H9 (cell line): ENCODE measurements around the gene RSPO1. TPM values are rescaled to one million over a fixed set of nuclear protein-coding genes. Genes with fewer than 3 reads are reported as not detected.

Experiments used
- DNase-seq: peaks from one replicate; pipeline ENCODE4 v3.0.0-alpha.2; 2017
- H2AFZ ChIP-seq: one replicate; pipeline ENCODE4 v1.6.1; 2013; ENCODE audit warnings: mild to moderate bottlenecking, low read length, control low read depth, moderate library complexity
- H2AK5ac ChIP-seq: 2 replicates; pipeline ENCODE4 v1.6.1; 2013; ENCODE audit warnings: low read length, control low read depth, mixed read lengths; ENCODE audit not compliant: insufficient read length
- H2BK120ac ChIP-seq: one replicate; pipeline ENCODE4 v1.6.1; 2013; ENCODE audit warnings: low read depth, mild to moderate bottlenecking, low read length, control low read depth, inconsistent platforms; ENCODE audit not compliant: poor library complexity, severe bottlenecking
- H2BK12ac ChIP-seq: 2 replicates; pipeline ENCODE4 v1.6.1; 2013; ENCODE audit warnings: low read length, control low read depth, mixed read lengths, low read depth; ENCODE audit not compliant: insufficient read length
- H2BK15ac ChIP-seq: 2 replicates; pipeline ENCODE4 v1.6.1; 2013; ENCODE audit warnings: low read depth, low read length, control low read depth
- H2BK20ac ChIP-seq: one replicate; pipeline ENCODE4 v1.6.1; 2013; ENCODE audit warnings: low read depth, mild to moderate bottlenecking, low read length, control low read depth, inconsistent platforms; ENCODE audit not compliant: poor library complexity, severe bottlenecking
- H2BK5ac ChIP-seq: 2 replicates; pipeline ENCODE4 v1.6.1; 2013; ENCODE audit warnings: low read length, control low read depth, mixed read lengths; ENCODE audit not compliant: insufficient read length
- H3K14ac ChIP-seq: 2 replicates; pipeline ENCODE4 v1.6.1; 2013; ENCODE audit warnings: low read length, control low read depth; ENCODE audit not compliant: insufficient read depth
- H3K18ac ChIP-seq: 2 replicates; pipeline ENCODE4 v1.6.1; 2013; ENCODE audit warnings: low read depth, mild to moderate bottlenecking, mixed read lengths, low read length, control low read depth; ENCODE audit not compliant: insufficient read length
- H3K23ac ChIP-seq: 2 replicates; pipeline ENCODE4 v1.6.1; 2013; ENCODE audit warnings: low read length, control low read depth, mixed read lengths, low read depth; ENCODE audit not compliant: insufficient read length
- H3K23me2 ChIP-seq: 2 replicates; pipeline ENCODE4 v1.6.1; 2013; ENCODE audit warnings: low read depth, mild to moderate bottlenecking, mixed read lengths, low read length, control low read depth; ENCODE audit not compliant: insufficient read length, poor library complexity, severe bottlenecking
- H3K27ac ChIP-seq: 2 replicates; pipeline ENCODE4 v1.5.1; 2013; ENCODE audit warnings: low read length, control low read depth, mixed read lengths, low read depth; ENCODE audit not compliant: insufficient read length
- H3K27me3 ChIP-seq: 2 replicates; pipeline ENCODE4 v1.6.1; 2013; ENCODE audit warnings: low read length, control low read depth, inconsistent platforms; ENCODE audit not compliant: insufficient read depth
- H3K4ac ChIP-seq: 2 replicates; pipeline ENCODE4 v1.6.1; 2013; ENCODE audit warnings: low read depth, mild to moderate bottlenecking, control low read depth, inconsistent platforms, low read length, moderate library complexity
- H3K4me1 ChIP-seq: 2 replicates; pipeline ENCODE4 v1.6.1; 2013; ENCODE audit warnings: low read length, control low read depth, inconsistent platforms; ENCODE audit not compliant: insufficient read depth
- H3K4me2 ChIP-seq: 2 replicates; pipeline ENCODE4 v1.6.1; 2013; ENCODE audit warnings: low read length, control low read depth, mixed read lengths; ENCODE audit not compliant: insufficient read length, insufficient read depth
- H3K56ac ChIP-seq: 2 replicates; pipeline ENCODE4 v1.6.1; 2013; ENCODE audit warnings: low read depth, mild to moderate bottlenecking, mixed read lengths, low read length, control low read depth; ENCODE audit not compliant: insufficient read length
- H3K79me1 ChIP-seq: 2 replicates; pipeline ENCODE4 v1.6.1; 2013; ENCODE audit warnings: low read depth, mild to moderate bottlenecking, moderate library complexity, low read length, control low read depth, inconsistent platforms; ENCODE audit not compliant: insufficient read depth, poor library complexity, severe bottlenecking
- H3K79me2 ChIP-seq: 2 replicates; pipeline ENCODE4 v1.6.1; 2013; ENCODE audit warnings: low read length, control low read depth, inconsistent platforms; ENCODE audit not compliant: insufficient read depth
- H3K9ac ChIP-seq: 2 replicates; pipeline ENCODE4 v1.6.1; 2013; ENCODE audit warnings: low read length, control low read depth, mixed read lengths; ENCODE audit not compliant: insufficient read length; ENCODE audit errors: extremely low read depth
- H3K9me3 ChIP-seq: one replicate; pipeline ENCODE4 v1.6.1; 2013; ENCODE audit warnings: low read depth, low read length, inconsistent platforms; ENCODE audit not compliant: control insufficient read depth
- H3T11ph ChIP-seq: one replicate; pipeline ENCODE4 v1.6.1; 2013; ENCODE audit warnings: mild to moderate bottlenecking, low read length, control low read depth, inconsistent platforms
- H4K20me1 ChIP-seq: one replicate; pipeline ENCODE4 v1.6.1; 2013; ENCODE audit not compliant: control insufficient read depth, insufficient read length, insufficient read depth
- H4K5ac ChIP-seq: 2 replicates; pipeline ENCODE4 v1.6.1; 2013; ENCODE audit warnings: low read depth, mild to moderate bottlenecking, mixed read lengths, low read length, control low read depth; ENCODE audit not compliant: insufficient read length
- H4K8ac ChIP-seq: replicated peaks from 2 replicates; pipeline ENCODE4 v1.6.1; 2013; ENCODE audit warnings: low read length, control low read depth, mixed read lengths, low read depth; ENCODE audit not compliant: insufficient read length
- H4K91ac ChIP-seq: 2 replicates; pipeline ENCODE4 v1.6.1; 2013; ENCODE audit warnings: low read depth, mild to moderate bottlenecking, moderate library complexity, mixed read lengths, low read length, control low read depth; ENCODE audit not compliant: insufficient read length
- H3K27ac Mint-ChIP-seq, 3 experiments: 2 replicates in 2 of 3; 3 replicates in 1 of 3; pipeline ENCODE4 v1.8.0; 2020 to 2021; ENCODE audit warnings: mixed read lengths in 3 of 3, mild to moderate bottlenecking in 1 of 3, moderate library complexity in 1 of 3
- H3K27me3 Mint-ChIP-seq: 2 replicates; pipeline ENCODE4 v1.8.0; 2021; ENCODE audit warnings: low read depth, mild to moderate bottlenecking, moderate library complexity, mixed read lengths
- H3K36me3 Mint-ChIP-seq, 3 experiments: 2 replicates in 2 of 3; 3 replicates in 1 of 3; pipeline ENCODE4 v1.8.0; 2020 to 2021; ENCODE audit warnings: low read depth in 3 of 3, mixed read lengths in 3 of 3; ENCODE audit not compliant: insufficient read depth in 1 of 3
- H3K4me1 Mint-ChIP-seq, 2 experiments: 2 replicates each; pipeline ENCODE4 v1.8.0; 2020; ENCODE audit warnings: mixed read lengths in 2 of 2
- H3K4me3 Mint-ChIP-seq, 2 experiments: 2 replicates in 1 of 2; 3 replicates in 1 of 2; pipeline ENCODE4 v1.8.0; 2020 to 2021; ENCODE audit warnings: mild to moderate bottlenecking in 2 of 2, mixed read lengths in 2 of 2, moderate library complexity in 1 of 2
- H3K9me3 Mint-ChIP-seq, 2 experiments: 2 replicates in 1 of 2; 3 replicates in 1 of 2; pipeline ENCODE4 v1.8.0; 2020; ENCODE audit warnings: mild to moderate bottlenecking in 2 of 2, mixed read lengths in 2 of 2, moderate library complexity in 1 of 2
- WGBS: extraction: QIAGEN DNeasy Blood & Tissue Kit; methylation state at CpG from one replicate; pipeline ENCODE4 v1.1.7; 2013; ENCODE audit warnings: missing lambda C conversion rate, low lambda C conversion rate, mixed read lengths; ENCODE audit not compliant: insufficient read length; ENCODE audit errors: extremely low coverage; 5-methylcytosine and 5-hydroxymethylcytosine counted together
- total RNA-seq: library from RNA; stranded (reverse); gene quantifications from 2 replicates; pipeline ENCODE4 v1.2.1, GENCODE V29; 2021
- TF ChIP-seq, protein P1 (sequence below): fragments of 200-600 bp; sonication (generic); conservative IDR thresholded peaks from 3 replicates; pipeline ENCODE4 v1.8.0; 2021; ENCODE audit warnings: antibody characterized with exemption, mild to moderate bottlenecking

Gene RSPO1
- total RNA-seq, 1 experiment from 2014 or later = 0.35 TPM

DNA sequence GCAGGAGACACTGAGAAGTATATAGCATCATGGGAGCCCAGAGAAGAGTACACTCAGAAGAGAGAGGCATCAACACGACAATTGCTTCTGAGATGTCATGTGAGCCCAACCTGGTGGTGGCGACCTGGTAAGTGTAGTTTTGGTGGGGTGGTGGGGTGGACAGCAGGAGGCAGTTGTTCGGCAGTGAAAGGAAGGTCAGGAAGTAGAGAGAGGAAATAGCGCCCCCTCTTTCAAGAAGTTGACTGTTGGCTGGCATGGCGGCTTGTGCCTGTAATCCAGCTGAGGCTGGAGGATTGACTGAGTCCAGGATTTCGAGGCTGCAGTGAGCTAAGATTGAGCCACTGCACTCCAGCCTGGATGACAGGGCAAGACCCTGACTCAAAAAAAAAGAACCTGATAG, 12.6 kb downstream of the RSPO1 start:
- no peaks in the 10 kb centered on the region for H3K9me3 ChIP-seq
- no peak overlapping the region for H4K91ac ChIP-seq
- no peak overlapping the region for H3K56ac ChIP-seq
- Mint-ChIP-seq H3K36me3 (no peaks in the 10 kb centered on the region), H3K27ac (no peak overlapping the region), H3K9me3 (no peaks in the 10 kb centered on the region), H3K4me1 (peaks cover 0 to 8% of the 10 kb centered on the region in 2 experiments; a peak in 1 of 4 replicates), H3K4me3 (no peak overlapping the region), H3K27me3 (peaks cover 59% of the 10 kb centered on the region)
- H3K23ac ChIP-seq = no peak overlapping the region
- peaks cover 4% of the 10 kb centered on the region; the same call in 1 of the 2 replicates for H3K27me3 ChIP-seq
- H3K4me2 ChIP-seq = no peak overlapping the region
- no peak overlapping the region for H3T11ph ChIP-seq
- H3K79me2 ChIP-seq = no peaks in the 10 kb centered on the region
- H2BK12ac ChIP-seq = no peak overlapping the region
- no peak overlapping the region for H3K27ac ChIP-seq
- no peak overlapping the region; the same call in 1 of the 2 replicates for H3K14ac ChIP-seq
- H4K8ac ChIP-seq = no peak overlapping the region
- no peak overlapping the region for H2AK5ac ChIP-seq
- no peak overlapping the region for H2BK15ac ChIP-seq
- H3K18ac ChIP-seq = no peak overlapping the region
- TF ChIP-seq, protein P1, sequence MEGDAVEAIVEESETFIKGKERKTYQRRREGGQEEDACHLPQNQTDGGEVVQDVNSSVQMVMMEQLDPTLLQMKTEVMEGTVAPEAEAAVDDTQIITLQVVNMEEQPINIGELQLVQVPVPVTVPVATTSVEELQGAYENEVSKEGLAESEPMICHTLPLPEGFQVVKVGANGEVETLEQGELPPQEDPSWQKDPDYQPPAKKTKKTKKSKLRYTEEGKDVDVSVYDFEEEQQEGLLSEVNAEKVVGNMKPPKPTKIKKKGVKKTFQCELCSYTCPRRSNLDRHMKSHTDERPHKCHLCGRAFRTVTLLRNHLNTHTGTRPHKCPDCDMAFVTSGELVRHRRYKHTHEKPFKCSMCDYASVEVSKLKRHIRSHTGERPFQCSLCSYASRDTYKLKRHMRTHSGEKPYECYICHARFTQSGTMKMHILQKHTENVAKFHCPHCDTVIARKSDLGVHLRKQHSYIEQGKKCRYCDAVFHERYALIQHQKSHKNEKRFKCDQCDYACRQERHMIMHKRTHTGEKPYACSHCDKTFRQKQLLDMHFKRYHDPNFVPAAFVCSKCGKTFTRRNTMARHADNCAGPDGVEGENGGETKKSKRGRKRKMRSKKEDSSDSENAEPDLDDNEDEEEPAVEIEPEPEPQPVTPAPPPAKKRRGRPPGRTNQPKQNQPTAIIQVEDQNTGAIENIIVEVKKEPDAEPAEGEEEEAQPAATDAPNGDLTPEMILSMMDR = peak; percentile 54
- no peak overlapping the region for H2BK120ac ChIP-seq
- no peak overlapping the region for H4K5ac ChIP-seq
- DNase-seq = peak; percentile 77
- no peak overlapping the region for H2AFZ ChIP-seq
- no peak overlapping the region for H2BK20ac ChIP-seq
- no peaks in the 10 kb centered on the region for H4K20me1 ChIP-seq
- no peak overlapping the region for H3K4ac ChIP-seq
- WGBS = no CpG with 5 or more reads among the region's 6 CpGs
- H3K9ac ChIP-seq = no peak overlapping the region
- H3K23me2 ChIP-seq = no peaks in the 10 kb centered on the region
- no peaks in the 10 kb centered on the region for H3K4me1 ChIP-seq
- no peak overlapping the region for H2BK5ac ChIP-seq
- no peaks in the 10 kb centered on the region for H3K79me1 ChIP-seq
